Astrocyte of the spinal cord (primary cell): ENCODE measurements around the gene ERO1B.

Experiments
- DNase-seq: peaks from one replicate; pipeline ENCODE4 v3.0.0; 2011; ENCODE audit warnings: low read depth, low spot score
- H3K4me3 ChIP-seq: 2 replicates; pipeline ENCODE4 v1.5.1; 2011; ENCODE audit warnings: low read depth, mild to moderate bottlenecking, low read length, moderate library complexity
- in situ Hi-C: cut with HindIII; loops from 2 replicates; pipeline ENCODE4 v1.10.0; 2017; ENCODE audit warnings: low sequenced_read_pairs
- TF ChIP-seq, protein P1 (sequence below): IDR thresholded peaks from 2 replicates; pipeline ENCODE4 v1.5.1; 2012; ENCODE audit warnings: low read depth, mild to moderate bottlenecking, low read length, inconsistent platforms

Gene ERO1B

DNA sequence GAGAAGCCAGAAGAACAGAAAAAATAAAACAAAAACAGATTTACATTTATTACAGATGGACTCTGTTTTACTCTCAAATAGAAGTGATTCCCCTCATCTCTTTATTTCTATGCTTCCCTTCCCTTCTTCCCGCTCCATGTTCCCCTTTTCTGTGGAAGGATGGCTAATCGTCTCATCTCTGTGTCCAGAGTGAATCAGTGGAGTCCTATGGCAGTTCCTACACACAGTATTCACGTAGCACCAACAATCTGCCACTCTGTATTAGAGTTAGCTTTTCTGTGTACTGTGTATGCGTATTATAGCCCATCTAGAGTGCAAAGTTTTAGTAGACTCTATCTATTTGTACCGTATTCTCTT is 6.8 kb upstream of the ERO1B start:
- TF ChIP-seq, protein P1, sequence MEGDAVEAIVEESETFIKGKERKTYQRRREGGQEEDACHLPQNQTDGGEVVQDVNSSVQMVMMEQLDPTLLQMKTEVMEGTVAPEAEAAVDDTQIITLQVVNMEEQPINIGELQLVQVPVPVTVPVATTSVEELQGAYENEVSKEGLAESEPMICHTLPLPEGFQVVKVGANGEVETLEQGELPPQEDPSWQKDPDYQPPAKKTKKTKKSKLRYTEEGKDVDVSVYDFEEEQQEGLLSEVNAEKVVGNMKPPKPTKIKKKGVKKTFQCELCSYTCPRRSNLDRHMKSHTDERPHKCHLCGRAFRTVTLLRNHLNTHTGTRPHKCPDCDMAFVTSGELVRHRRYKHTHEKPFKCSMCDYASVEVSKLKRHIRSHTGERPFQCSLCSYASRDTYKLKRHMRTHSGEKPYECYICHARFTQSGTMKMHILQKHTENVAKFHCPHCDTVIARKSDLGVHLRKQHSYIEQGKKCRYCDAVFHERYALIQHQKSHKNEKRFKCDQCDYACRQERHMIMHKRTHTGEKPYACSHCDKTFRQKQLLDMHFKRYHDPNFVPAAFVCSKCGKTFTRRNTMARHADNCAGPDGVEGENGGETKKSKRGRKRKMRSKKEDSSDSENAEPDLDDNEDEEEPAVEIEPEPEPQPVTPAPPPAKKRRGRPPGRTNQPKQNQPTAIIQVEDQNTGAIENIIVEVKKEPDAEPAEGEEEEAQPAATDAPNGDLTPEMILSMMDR: no peak
- in situ Hi-C loops: no loop called here
- H3K4me3 ChIP-seq: no peak overlapping the region
- DNase-seq: no peak

DNA sequence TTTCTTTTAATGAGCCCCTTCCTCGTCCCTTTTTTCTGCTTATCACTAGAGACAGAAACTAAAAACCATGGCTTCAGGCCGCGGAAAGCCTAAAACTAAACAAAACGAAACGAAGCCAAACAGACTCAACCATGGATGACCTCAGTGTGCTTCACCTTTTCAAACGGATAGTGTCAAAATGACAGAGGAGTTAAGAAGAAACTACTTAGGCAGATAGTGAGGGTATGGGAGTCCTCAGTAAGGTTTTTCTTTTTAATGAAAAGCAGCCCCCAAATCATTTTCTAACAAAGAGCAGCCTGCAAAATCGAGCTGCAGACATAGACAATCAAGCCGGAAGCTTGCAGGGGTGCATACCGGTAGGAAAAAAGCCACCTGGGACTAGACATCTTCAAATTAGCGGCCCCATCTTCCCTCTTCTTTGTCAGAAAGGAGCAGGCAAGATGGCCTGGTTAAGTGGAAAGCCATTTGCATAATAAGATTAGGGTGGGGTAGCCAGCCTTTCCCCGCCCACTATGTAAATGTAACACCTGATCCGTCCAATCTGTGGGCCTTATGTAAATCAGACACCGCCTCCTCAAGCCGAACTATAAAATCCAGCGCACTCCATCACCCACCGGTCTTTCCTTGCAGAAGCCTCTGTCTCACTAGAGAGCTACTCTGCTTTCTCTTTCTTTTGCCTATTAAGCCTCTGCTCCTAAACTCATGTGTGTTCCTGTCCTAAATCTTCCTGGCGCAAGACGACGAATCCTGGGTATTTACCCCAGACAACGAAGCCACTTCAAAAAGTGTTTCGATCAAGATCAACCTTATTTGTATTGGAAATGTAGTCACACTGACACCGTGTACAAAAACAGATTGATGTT is 6.2 kb upstream of the ERO1B start:
- TF ChIP-seq, protein P1: no peak
- no peak for DNase-seq
- in situ Hi-C loops: no loop called here
- H3K4me3 ChIP-seq: no peak overlapping the region

DNA sequence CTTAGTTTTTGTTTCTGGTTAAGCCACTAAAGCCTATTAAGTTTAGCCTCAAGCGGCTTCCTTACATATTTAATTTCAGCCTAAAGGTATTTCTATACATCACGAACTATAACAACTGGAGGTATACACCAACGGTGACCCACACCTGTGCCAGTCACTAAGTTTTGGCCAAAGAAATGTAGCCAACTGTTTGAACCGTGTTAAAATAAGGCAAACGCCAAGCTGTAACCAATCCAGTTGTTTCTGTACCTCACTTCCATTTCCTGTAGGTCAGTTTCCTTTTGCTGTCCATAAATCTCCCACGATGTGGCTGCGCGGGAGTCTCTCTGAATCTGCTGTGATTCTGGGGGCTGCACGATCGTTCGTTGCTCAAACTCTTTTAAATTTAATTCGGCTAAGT is 5.6 kb upstream of the ERO1B start:
- no peak overlapping the region for H3K4me3 ChIP-seq
- TF ChIP-seq, protein P1: no peak
- DNase-seq: no peak
- in situ Hi-C loops: no loop called here

DNA sequence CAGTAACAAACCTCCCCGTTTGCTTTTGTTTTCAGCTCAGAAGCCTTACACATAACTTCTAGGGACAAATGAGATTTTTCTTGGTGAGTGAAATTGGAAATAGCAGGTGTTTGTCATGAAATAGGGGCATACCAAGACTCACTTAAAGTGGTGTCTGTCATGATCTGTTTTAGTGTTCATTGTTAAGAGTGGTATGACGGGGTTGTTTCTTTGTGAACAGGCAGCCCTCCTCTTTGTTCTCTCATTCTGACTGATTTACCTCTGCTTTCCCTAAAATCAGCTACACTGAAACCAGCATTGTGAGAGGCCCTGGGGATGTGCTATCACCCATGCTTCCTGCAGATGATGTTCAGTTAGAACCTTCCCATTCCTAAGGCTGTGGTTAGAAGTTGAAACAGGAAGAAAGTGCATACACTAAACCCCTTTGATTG is 2.5 kb upstream of the ERO1B start:
- in situ Hi-C loops: no loop called here
- DNase-seq: no peak
- TF ChIP-seq, protein P1: no peak
- H3K4me3 ChIP-seq: no peak overlapping the region

DNA sequence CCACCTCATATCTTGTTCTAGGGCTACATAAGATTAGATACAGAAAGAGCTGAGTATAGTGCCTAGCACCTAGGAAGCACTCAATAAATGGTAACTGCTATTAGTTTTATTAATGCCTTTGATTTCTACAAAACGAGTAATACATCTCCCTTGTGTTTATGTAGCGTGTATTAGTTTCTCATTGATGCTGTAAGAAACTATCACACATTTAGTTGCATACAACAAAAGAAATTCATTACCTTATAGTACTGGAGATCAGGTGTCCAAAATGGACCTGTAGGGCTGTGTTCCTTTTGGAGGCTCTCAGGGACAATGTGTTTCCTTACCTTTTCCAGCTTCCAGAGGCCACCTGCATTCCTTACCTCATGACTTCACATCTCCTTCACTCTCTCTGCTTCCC is 961 bp upstream of the ERO1B start:
- no peak overlapping the region for H3K4me3 ChIP-seq
- no peak for DNase-seq
- in situ Hi-C loops: no loop called here
- TF ChIP-seq, protein P1: no peak

DNA sequence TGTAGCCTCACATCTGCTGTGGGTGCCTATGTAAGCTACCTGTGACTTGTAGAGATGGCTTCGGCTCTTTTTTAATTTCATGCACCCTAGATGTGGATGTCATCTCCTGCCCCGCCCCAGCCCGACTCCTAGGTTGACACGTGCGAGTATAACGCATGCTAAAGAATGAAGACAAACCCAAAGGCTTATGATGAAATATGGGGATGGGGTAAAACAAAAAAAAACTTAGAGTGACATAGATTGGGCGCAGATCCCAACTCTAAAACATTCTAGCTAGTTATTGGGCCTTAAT is 613 bp upstream of the ERO1B start:
- TF ChIP-seq, protein P1: no peak

DNA sequence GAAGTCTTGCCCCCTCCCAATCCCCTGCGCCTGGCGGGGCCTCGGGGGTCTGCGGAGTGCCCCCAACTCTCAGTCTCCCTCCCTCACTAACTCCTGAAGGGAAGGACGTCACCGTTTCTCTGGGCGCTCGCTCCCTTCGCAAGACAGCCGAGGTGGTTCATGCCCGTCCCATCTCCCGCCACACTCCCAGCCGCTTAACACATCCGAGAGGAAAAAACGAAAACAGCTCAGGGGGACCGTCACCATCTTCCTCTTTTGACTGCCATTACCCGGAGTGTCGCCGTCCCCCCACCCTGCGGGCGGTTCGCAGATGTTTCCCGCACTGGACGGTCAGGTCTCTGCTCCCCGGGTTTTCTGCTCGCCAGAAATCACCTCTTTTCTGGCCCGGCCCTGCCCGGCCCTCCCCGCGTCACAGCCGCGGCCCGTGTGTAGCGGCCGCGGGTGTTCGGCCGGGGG is 532 bp downstream of the ERO1B start:
- in situ Hi-C loops: no loop called here
- peak overlapping the region; percentile 65 for H3K4me3 ChIP-seq
- DNase-seq: peak; percentile 27
- TF ChIP-seq, protein P1: no peak

More for the DNA sequence above, 613 bp upstream of the ERO1B start:
- in situ Hi-C loops: no loop called here
- DNase-seq: no peak
- H3K4me3 ChIP-seq: peak overlapping the region; percentile 65
